ENCODE data around the gene PARVB.
"Not testable (repeated sequence)": the region's sequence is repeated elsewhere in the genome, so short reads cannot be mapped to it uniquely, and the experiment has no call there.

PARVB gene

GRCh38 chr22:44012162-44012561, 11.9 kb upstream of the PARVB start:
- no peaks in the 10 kb centered on the region for H3K9me3 Mint-ChIP-seq

GRCh38 chr22:44012591-44012990, 11.5 kb upstream of the PARVB start:
- no peaks in the 10 kb centered on the region for H3K4me1 Mint-ChIP-seq (ENCODE audit: low read depth)
- H3K27ac Mint-ChIP-seq = no peak overlapping the region
- no peak overlapping the region for H3K4me3 Mint-ChIP-seq
- no peaks in the 10 kb centered on the region for H3K27me3 Mint-ChIP-seq
- H3K9me3 Mint-ChIP-seq = no peaks in the 10 kb centered on the region
- H3K36me3 Mint-ChIP-seq (ENCODE audit: low read depth) = peaks cover 3% of the 10 kb centered on the region

More at GRCh38 chr22:44012162-44012561, 11.9 kb upstream of the PARVB start:
- H3K27ac Mint-ChIP-seq = no peak overlapping the region
- peaks cover 5% of the 10 kb centered on the region for H3K36me3 Mint-ChIP-seq (ENCODE audit: low read depth)
- H3K4me3 Mint-ChIP-seq = no peak overlapping the region
- no peaks in the 10 kb centered on the region for H3K27me3 Mint-ChIP-seq
- H3K4me1 Mint-ChIP-seq (ENCODE audit: low read depth) = no peaks in the 10 kb centered on the region

GRCh38 chr22:44014241-44014640, 9.9 kb upstream of the PARVB start:
- Mint-ChIP-seq H3K4me3 (no peak overlapping the region), H3K27me3 (no peaks in the 10 kb centered on the region), H3K36me3 (ENCODE audit: low read depth) (no peaks in the 10 kb centered on the region), H3K9me3 (no peaks in the 10 kb centered on the region), H3K27ac (no peak overlapping the region), H3K4me1 (ENCODE audit: low read depth) (no peaks in the 10 kb centered on the region)

- not testable (repeated sequence) for H3K4me1 Mint-ChIP-seq (ENCODE audit: low read depth); H3K27me3 Mint-ChIP-seq; H3K4me3 Mint-ChIP-seq; H3K36me3 Mint-ChIP-seq (ENCODE audit: low read depth); H3K27ac Mint-ChIP-seq; H3K9me3 Mint-ChIP-seq
Observed at GRCh38 chr22:44016586-44016985, 7.5 kb upstream of the PARVB start.

GRCh38 chr22:44018594-44018993, 5.5 kb upstream of the PARVB start:
- H3K4me1 Mint-ChIP-seq (ENCODE audit: low read depth) = peaks cover 14% of the 10 kb centered on the region
- peaks cover 4% of the 10 kb centered on the region for H3K36me3 Mint-ChIP-seq (ENCODE audit: low read depth)
- no peaks in the 10 kb centered on the region for H3K27me3 Mint-ChIP-seq
- H3K4me3 Mint-ChIP-seq = no peak overlapping the region
- no peak overlapping the region for H3K27ac Mint-ChIP-seq
- no peaks in the 10 kb centered on the region for H3K9me3 Mint-ChIP-seq

- Mint-ChIP-seq H3K36me3 (ENCODE audit: low read depth) (peaks cover 4% of the 10 kb centered on the region), H3K27ac (no peak overlapping the region), H3K9me3 (no peaks in the 10 kb centered on the region), H3K4me3 (no peak overlapping the region), H3K4me1 (ENCODE audit: low read depth) (peaks cover 14% of the 10 kb centered on the region), H3K27me3 (no peaks in the 10 kb centered on the region)
Observed at GRCh38 chr22:44019416-44019815, 4.7 kb upstream of the PARVB start.

GRCh38 chr22:44019846-44020245, 4.3 kb upstream of the PARVB start:
- H3K9me3 Mint-ChIP-seq = no peaks in the 10 kb centered on the region
- H3K27me3 Mint-ChIP-seq = no peaks in the 10 kb centered on the region
- H3K27ac Mint-ChIP-seq = no peak overlapping the region

GRCh38 chr22:44020981-44021380, 3.1 kb upstream of the PARVB start:
- H3K4me3 Mint-ChIP-seq = peak overlapping the region; percentile 35
- peaks cover 29% of the 10 kb centered on the region for H3K4me1 Mint-ChIP-seq (ENCODE audit: low read depth)

More at GRCh38 chr22:44019846-44020245, 4.3 kb upstream of the PARVB start:
- Mint-ChIP-seq H3K36me3 (ENCODE audit: low read depth) (peaks cover 4% of the 10 kb centered on the region), H3K4me3 (no peak overlapping the region), H3K4me1 (ENCODE audit: low read depth) (peaks cover 18% of the 10 kb centered on the region)

GRCh38 chr22:44023404-44024287, 456 bp upstream of the PARVB start:
- Mint-ChIP-seq H3K9me3 (no peaks in the 10 kb centered on the region), H3K27me3 (peaks cover 5% of the 10 kb centered on the region), H3K4me1 (ENCODE audit: low read depth) (peaks cover 52% of the 10 kb centered on the region)

More at GRCh38 chr22:44020981-44021380, 3.1 kb upstream of the PARVB start:
- H3K27ac Mint-ChIP-seq = no peak overlapping the region
- peaks cover 4% of the 10 kb centered on the region for H3K36me3 Mint-ChIP-seq (ENCODE audit: low read depth)
- H3K27me3 Mint-ChIP-seq = peaks cover 5% of the 10 kb centered on the region
- H3K9me3 Mint-ChIP-seq = no peaks in the 10 kb centered on the region

GRCh38 chr22:44025171-44026065, 1.3 kb downstream of the PARVB start:
- Mint-ChIP-seq H3K27ac (peak overlapping the region; percentile 97), H3K36me3 (ENCODE audit: low read depth) (peaks cover 7% of the 10 kb centered on the region), H3K27me3 (peaks cover 5% of the 10 kb centered on the region), H3K4me1 (ENCODE audit: low read depth) (peaks cover 56% of the 10 kb centered on the region), H3K4me3 (peak overlapping the region; percentile 88), H3K9me3 (no peaks in the 10 kb centered on the region)

More at GRCh38 chr22:44023404-44024287, 456 bp upstream of the PARVB start:
- Mint-ChIP-seq H3K36me3 (ENCODE audit: low read depth) (peaks cover 4% of the 10 kb centered on the region), H3K4me3 (peak overlapping the region; percentile 83), H3K27ac (peak overlapping the region; percentile 89)

GRCh38 chr22:44026066-44026629, 2.0 kb downstream of the PARVB start:
- Mint-ChIP-seq H3K4me3 (peak overlapping the region; percentile 88), H3K36me3 (ENCODE audit: low read depth) (peaks cover 7% of the 10 kb centered on the region), H3K9me3 (no peaks in the 10 kb centered on the region), H3K4me1 (ENCODE audit: low read depth) (peaks cover 61% of the 10 kb centered on the region), H3K27me3 (peaks cover 5% of the 10 kb centered on the region), H3K27ac (peak overlapping the region; percentile 97)

- H3K36me3 Mint-ChIP-seq (ENCODE audit: low read depth) = peaks cover 12% of the 10 kb centered on the region
- peak overlapping the region; percentile 88 for H3K4me3 Mint-ChIP-seq
- peaks cover 5% of the 10 kb centered on the region for H3K27me3 Mint-ChIP-seq
- no peaks in the 10 kb centered on the region for H3K9me3 Mint-ChIP-seq
- H3K27ac Mint-ChIP-seq = peak overlapping the region; percentile 97
- peaks cover 61% of the 10 kb centered on the region for H3K4me1 Mint-ChIP-seq (ENCODE audit: low read depth)
Observed at GRCh38 chr22:44026630-44027511, 2.8 kb downstream of the PARVB start.

GRCh38 chr22:44028091-44028490, 4.0 kb downstream of the PARVB start:
- no peaks in the 10 kb centered on the region for H3K9me3 Mint-ChIP-seq
- peaks cover 5% of the 10 kb centered on the region for H3K27me3 Mint-ChIP-seq
- no peak overlapping the region for H3K4me3 Mint-ChIP-seq
- peak overlapping the region; percentile 46 for H3K27ac Mint-ChIP-seq
- H3K36me3 Mint-ChIP-seq (ENCODE audit: low read depth) = peaks cover 9% of the 10 kb centered on the region
- peaks cover 56% of the 10 kb centered on the region for H3K4me1 Mint-ChIP-seq (ENCODE audit: low read depth)

GRCh38 chr22:44029069-44029468, 5.0 kb downstream of the PARVB start:
- peaks cover 56% of the 10 kb centered on the region for H3K4me1 Mint-ChIP-seq (ENCODE audit: low read depth)
- peak overlapping the region; percentile 63 for H3K27ac Mint-ChIP-seq
- H3K4me3 Mint-ChIP-seq = no peak overlapping the region
- peaks cover 5% of the 10 kb centered on the region for H3K27me3 Mint-ChIP-seq
- peaks cover 9% of the 10 kb centered on the region for H3K36me3 Mint-ChIP-seq (ENCODE audit: low read depth)
- H3K9me3 Mint-ChIP-seq = no peaks in the 10 kb centered on the region

Measured in stimulated activated naive CD8-positive, alpha-beta T cell treated with anti-CD3 and anti-CD28 coated beads, Interleukin-15, Interleukin-2, amounts not matched to agents 100 ng/mL and 50 ng/mL, for 24 hours (primary cell).